ENCODE results near the gene CCSER1.

Gene CCSER1

DNA sequence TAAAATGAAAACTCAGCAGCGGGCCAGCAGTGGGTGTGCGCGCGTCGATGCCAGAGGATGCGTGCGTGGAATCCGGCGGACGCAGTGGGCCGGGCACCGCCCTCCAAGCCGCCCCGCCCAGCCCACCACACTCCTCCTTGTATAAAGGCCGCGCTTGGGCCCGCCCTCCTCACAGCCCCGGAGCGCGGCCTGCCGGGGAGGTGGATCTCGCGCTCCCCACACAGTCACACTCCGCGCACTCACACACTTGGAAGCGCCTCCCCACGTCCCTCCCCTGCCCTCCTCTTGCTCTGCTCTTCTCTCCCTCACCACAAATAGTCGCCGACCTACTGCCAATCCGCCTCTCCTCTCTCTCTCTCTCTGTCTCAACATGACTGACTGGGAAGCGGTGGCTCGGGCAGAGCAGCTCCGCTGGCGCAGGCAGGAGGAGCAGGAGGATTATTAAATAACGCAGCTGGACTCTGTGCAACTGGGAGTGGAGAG lies at the start of gene CCSER1:
Gene CCSER1, plus strand, starts transcription at position 172 of the 483 bp plus-strand sequence.
- DNase-seq (ENCODE audit: low read depth in 3 of 3, low spot score in 1 of 3) = peak in 1 of 3 donors; percentile 8

DNA sequence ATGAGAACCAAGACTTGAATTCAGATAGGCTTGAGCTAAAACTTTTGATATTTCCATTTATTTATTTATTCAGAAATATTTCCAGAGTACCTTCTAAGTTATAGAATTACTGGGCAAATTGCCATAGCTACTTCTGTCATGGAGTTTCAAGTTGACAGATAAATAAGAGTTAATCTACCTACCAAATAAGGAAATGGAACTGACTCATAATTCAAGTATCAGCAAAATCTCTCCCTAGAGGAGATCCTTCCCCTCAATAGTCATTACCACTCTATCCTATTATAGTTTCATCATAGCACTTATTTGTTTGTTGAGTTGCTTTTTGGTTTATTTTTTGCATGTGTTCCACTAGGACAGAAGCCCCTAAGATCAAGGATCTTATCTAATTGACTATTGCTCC lies 48.8 kb upstream of the CCSER1 start:
- no peak for DNase-seq (ENCODE audit: low read depth in 3 of 3, low spot score in 1 of 3)

DNA sequence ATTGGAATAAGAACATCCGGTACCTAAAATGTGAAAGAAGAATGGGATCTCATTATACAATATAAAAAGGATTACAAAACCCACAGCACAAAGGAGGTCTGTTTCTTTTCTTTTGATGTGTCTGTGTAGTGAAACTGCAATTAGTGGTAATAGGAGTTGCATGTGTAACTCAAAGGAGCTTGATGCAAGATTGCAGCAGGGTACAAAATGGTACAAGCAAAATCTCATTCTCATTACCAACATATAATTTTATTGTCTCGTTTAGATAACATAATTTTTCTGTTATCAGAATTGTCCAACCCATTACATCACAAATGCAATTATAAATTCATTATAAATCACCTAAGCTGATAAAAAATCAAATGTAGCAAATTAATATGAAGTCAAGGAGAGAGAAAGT lies 47.1 kb upstream of the CCSER1 start:
- DNase-seq (ENCODE audit: low read depth in 3 of 3, low spot score in 1 of 3) = no peak

DNA sequence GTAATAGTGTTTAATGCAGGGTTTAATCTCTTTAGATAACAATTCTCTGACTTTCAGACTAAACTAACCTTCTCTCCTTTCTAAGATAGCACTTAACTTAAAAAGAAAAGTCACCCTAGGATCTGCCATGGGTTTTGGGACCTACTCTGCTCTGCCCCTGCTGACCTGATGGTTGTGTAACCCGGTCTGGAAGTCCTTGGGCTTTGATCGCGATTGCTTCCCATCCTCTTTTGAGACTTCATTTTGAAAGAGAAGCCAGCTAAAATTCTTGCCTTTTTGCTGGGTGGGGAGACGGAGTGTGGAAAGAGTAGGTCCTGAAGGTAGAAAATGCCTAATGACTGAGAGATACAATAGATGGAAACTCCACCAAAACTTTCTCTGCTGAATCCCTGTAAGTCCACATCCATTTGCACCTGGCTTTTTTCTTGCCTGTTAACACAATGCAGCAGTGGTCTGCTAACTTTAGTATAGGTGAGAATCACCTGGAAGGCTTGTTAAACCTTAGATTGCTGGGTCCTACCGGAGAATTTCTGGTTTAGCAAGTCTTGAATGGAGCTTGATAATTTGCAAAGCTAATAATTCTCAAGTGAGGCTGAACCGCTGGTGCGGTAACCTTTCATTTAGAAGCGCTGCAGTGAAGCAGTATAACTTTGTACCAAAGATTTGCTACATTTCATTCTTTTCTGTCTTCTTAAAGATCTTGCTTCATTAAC lies 45.6 kb upstream of the CCSER1 start:
- DNase-seq (ENCODE audit: low read depth in 3 of 3, low spot score in 1 of 3) = no peak

DNA sequence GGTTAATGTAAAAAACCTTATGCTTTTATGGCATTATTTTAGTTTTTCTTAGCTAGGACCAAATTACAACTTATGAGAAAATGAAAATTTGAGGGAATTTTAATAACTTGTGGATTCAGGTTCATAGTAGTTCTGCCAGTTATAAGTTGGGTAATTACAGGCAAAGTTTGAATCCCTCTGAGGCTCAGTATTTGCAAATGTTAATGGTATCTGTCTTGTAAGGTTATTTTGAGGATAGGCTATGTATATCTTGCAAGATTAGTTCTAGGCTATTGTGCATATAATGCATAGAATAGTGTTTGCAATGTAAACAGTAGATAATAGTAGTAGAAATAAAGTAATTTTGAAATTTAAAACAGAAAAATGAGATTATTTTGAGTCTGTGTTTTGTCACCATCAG lies 44.7 kb upstream of the CCSER1 start:
- no peak for DNase-seq (ENCODE audit: low read depth in 3 of 3, low spot score in 1 of 3)

DNA sequence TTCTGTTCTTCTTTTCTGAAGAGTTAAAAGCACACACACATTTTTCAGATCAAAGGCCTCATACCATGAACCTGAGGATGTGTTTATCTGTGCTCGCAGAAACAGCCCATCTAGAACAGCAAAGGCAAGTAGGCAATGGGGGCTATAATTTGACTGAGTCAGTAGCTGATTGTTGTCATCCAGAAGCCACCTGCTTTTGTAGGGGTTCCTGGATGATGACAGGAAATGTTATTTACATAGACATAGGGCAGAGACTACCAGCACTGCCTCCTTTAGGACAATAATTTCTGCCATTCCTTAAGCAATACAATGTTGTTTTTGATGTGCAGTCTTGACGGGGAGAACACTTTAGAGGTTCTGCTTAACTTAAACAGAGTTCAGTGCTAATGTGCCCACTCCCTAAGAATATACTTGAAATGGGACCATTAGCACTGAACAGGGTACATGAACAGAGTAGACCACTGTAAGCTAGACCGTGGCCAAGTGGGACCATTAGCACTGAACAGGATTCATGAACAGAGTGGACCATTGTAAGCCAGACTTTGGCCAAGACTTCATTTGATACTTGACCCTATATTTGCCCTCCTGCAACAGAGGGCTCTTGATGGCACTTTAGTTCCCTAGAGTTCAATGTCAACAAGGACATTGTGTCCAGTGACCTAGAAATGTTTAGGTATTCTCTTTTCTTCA lies 42.8 kb upstream of the CCSER1 start:
- DNase-seq (ENCODE audit: low read depth in 3 of 3, low spot score in 1 of 3) = no peak

DNA sequence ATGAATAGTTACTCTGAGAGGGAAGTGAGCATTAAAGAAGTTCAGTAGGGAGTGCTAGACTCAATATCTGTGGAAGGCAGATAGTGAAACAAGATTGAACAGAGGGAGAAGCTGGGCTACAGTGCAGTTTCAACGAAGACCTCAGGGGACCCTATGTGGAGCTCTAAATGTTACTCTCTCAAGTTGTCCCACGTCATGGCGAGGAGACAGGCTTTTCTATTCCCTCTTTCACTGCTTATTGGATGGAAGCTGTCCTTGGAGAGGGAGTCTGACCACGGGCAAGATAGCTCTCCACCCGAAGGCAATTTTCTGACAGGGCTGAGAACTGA lies 42.3 kb upstream of the CCSER1 start:
- no peak for DNase-seq (ENCODE audit: low read depth in 3 of 3, low spot score in 1 of 3)

DNA sequence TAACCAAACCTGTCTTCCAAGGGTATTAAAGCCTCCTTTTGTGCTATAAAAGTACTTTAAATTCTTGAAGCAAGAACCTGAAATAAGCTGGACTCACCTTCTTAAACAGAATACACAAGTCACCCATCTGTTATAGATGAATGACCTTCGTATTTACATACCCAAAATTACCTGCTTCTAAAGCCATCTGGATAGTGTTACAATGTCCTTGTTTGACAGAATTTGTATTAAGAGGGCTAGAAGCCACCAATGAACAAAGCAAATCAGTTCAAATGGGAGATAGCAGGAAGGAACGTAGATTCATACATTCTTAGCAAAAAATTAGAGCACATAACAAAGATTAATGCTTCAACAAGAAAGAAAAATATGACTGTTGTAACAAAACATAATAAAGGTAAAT lies 33.7 kb upstream of the CCSER1 start:
- no peak for DNase-seq (ENCODE audit: low read depth in 3 of 3, low spot score in 1 of 3)

DNA sequence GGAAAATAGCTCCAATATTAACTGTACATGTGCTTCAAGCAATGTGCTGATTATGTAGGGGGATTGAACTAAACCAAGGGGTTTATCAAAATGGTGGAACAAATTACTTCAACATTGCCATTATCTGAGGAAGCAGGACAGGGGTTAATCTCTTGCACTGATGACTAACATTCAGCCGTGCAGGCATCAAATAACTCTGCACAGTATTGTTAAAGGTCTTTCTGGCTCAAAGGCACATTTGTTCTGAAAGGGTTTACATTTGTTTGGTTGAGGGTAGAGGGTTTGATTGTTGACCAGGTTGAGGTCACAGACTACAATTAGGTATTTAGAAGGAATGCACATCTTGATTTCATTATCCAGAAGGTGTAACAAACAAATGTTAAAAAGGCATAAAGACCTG lies 32.2 kb upstream of the CCSER1 start:
- DNase-seq (ENCODE audit: low read depth in 3 of 3, low spot score in 1 of 3) = no peak

DNA sequence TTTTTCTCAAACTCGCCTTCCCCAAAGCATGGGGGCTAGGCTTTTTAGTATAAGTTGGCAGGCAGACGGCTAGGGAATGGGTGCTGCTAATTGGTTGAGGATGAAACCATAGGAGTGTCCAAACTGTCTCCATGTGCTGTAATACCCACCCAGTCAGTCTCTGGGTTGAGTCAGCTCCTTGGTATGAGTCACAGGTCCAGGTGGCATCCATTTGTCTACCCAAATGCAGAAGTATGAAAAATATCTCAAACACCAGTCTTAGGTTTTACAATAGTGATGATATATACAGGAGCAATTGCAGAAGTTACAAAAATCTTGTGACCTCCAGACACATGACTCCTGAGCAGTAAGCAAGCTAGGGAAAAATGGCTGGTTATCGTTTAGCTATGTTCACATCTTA lies 27.4 kb upstream of the CCSER1 start:
- DNase-seq (ENCODE audit: low read depth in 3 of 3, low spot score in 1 of 3) = no peak

DNA sequence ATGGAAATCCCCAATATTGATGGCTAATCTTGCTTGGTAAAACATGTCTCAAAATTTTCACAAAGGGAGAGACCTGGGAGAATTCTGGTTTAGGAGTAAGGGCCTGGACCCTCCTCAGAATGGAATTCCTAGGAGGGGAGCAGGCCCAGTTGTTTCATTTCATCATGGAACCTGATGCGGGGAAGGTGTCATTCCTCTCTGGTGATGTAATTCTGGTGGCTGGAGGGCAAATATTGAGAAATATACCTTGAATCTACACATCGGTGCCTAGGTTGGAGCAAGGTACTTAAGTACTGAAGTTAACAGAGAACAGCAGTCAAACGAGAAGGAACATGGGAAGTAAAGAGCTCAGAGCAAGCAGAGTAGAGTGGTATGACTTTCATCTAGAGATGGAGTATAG lies 23.2 kb upstream of the CCSER1 start:
- DNase-seq (ENCODE audit: low read depth in 3 of 3, low spot score in 1 of 3) = no peak

DNA sequence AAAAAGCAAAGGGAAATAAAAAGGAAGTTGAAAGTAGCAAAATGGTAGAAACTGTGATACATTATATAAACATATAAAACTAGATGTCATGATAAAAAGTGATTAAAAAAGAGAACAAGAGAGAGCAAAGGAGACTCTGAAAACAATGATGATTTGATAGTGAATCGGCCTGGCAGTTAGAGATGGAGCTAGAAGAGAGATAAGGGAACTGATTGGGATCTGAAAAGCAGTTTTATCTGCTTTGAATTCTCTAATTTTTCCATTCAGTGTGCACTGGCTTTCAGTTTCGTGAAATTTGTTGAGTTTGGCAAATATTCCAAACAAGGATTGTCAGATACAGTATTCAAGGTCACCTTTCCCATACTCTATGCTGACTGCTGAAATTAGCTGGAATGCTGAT lies 21.9 kb upstream of the CCSER1 start:
- DNase-seq (ENCODE audit: low read depth in 3 of 3, low spot score in 1 of 3) = no peak

DNA sequence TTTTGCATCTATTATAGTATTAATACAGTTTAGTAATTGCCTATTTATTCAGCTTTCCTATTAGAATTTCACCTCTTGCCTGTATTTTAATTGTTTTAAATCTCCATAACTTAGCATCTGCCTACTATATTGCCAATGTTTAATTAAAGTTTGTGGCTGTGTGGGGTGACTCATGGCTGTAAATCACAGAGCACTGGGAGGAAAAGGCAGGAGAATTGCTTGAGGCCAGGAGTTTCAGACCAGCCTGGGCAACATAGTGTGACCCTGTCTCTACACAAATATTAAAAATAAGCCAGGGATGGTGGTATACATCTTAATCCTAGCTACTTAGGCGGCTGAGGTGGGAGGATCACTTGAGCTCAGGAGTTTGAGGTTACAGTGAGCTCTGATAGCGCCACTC lies 14.5 kb upstream of the CCSER1 start:
- no peak for DNase-seq (ENCODE audit: low read depth in 3 of 3, low spot score in 1 of 3)

DNA sequence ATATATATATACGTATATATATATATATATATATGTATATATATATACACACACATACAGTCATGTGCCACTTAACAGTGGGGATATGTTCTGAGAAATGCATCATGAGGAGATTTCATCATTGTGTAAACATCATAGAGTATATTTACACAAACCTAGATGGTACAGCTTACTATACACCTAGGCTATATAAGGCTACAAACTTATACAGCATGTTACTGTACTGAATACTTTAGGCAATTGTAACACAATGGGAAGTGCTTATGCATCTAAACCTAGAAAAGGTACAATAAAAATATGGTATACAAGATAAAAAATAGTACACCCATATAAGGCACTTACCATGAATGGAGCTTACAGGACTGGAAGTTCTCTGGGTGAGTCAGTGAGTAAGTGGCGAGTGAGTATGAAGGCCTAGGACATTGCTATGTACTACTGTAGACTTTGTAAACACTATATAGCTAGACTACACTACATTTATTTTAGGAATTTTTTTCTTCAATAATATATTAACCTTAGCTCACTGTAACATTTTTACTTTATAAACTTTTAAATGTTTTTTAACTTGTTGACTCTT lies 13.2 kb upstream of the CCSER1 start:
- DNase-seq (ENCODE audit: low read depth in 3 of 3, low spot score in 1 of 3) = no peak

DNA sequence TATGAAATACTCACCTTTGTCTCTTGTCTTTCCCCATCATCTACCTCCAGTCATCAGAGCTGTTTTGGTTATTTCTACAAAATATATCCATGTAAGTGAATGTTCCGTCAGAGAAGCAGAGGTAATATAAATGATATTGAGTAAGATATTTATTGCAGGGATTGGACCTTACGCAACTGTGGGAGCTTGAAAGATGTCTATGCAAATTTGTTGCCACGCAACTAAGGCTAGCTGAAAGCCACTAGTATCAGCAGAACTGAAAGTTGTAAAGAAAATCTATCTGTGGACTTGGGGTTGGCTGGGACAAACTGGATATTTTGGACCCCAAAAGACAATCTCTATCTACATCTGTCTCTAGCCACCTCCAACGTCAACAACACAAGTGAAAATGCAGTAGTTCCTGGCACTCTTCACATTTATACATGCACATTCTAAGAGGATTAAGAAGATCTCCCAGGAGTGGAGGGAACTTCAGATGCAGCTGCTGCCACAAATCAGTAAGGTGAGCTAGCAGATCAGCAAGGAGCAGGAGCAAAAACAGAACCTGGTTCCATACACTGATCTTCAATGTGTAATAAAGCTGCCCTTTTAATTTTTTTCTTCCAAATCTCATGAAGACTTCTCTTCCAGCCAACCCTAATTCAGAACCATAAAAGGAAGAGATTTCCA lies 8.5 kb upstream of the CCSER1 start:
- DNase-seq (ENCODE audit: low read depth in 3 of 3, low spot score in 1 of 3) = no peak

DNA sequence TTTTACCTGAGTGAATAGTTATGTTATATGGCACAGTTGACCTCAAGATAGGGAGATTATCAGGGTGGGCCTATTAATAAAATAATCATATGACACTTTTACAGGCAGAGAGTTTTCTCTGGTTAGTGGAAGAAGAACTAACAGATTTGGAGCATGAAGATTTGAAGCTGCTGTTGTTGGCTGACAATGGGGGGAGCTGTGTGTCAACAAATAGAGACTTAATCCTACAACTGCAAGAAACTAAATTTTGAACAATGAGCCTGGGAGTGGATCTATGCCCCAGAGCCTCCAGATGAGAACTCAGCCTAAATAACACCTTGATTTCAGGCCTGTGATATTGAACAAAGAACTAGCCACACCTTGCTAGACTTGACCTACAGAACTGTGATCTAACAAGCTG lies 7.2 kb upstream of the CCSER1 start:
- DNase-seq (ENCODE audit: low read depth in 3 of 3, low spot score in 1 of 3) = no peak

DNA sequence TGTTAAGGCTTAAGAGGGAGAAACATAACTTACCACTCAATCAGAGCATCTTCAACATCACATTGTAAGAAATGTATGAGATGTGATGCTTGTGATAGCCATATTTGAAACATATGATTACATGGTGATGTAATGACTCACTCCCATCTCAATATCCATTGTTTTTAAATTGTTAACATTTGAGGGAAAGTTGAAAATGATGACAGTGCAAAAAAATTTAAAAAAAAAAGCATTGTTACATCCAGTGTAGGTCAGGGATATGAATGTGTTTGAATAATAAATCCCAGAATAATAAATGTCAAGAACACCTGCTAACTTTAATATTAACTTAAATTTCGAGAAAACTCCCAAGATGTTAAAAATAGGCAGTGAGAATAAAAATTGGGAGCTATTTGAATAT lies 6.4 kb upstream of the CCSER1 start:
- DNase-seq (ENCODE audit: low read depth in 3 of 3, low spot score in 1 of 3) = no peak

DNA sequence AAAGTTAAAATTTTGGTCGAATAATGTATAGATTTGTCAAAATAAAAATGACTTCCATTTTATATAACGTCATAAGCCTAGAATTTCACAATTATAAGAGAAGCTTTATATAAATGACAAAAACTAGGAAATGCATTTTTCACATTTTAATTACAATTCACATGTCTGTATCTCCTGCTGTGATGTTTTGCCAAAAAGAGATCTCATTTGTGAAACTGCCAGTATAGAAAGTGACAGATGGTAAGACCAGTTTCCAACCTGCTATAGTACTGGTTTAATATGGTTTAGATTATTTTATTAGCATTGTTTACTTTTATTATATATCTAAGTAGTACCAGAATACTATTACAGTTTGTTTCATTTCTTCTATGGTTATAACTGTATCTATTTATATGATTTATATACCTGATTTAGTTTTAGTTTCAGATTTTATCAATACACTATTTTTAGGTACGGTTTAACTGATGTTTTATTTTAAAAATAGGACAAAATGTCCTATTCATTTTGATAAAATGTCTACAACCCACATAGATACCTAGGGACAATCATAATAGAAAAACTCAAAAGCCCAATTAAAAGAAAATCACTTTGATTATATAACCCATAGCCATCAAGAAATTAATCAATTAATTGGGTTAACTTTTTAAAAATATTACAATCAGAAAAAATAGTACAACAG lies 5.4 kb upstream of the CCSER1 start:
- DNase-seq (ENCODE audit: low read depth in 3 of 3, low spot score in 1 of 3) = no peak

DNA sequence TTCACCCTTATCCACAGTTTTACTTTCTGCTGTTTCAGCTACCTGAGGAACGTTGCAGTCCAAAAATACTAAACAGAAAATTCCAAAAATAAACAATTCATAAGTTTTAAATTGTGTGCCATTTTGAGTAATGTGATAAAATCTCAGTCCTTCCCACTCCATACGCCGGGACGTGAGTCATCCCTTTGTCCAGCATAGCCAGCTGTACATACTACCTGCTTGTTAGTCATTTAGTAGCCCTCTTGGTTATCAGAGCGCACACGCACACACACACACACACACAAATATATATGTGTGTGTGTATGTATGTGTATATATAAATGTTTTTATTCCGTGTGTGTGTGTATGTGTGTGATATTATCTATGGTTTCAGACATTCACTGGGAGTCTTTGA lies 4.8 kb upstream of the CCSER1 start:
- no peak for DNase-seq (ENCODE audit: low read depth in 3 of 3, low spot score in 1 of 3)

DNA sequence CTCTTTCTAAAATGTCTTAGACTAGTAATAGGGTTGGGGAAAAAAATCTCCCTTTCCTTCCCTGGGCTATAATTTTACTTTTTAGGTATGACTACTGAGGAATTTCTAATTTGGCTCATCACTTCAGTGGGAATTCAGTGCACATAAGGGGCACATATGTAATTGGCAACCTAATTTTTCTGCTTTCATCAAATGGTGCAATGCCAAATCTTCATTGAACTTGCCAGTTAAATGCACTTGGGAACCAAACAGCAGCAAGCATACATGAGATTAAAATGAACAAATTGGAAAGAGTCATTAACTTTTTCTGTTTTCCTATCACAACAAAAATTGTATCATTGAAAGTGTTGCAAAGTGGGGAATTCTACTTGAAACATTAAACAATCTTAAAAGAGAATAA lies 2.9 kb upstream of the CCSER1 start:
- no peak for DNase-seq (ENCODE audit: low read depth in 3 of 3, low spot score in 1 of 3)

DNA sequence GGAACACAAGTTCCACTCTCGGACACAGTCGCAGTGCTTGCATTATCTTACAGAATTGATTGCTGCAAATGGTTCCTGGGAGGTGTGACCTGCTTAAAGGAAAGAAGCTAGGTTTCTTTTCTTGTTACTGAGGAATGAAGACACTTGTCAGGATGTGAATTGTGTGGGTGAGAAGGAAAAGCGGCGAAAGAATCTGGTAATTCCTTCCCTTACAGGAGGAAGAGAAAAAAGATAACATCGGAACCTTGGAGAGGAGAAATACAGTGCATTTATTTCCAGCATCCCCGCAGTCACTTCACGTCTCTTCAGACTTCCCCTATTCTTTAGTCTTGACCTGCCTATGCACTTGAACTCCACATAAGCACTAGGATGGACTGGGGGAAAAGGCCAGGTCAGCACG lies 389 bp upstream of the CCSER1 start:
- no peak for DNase-seq (ENCODE audit: low read depth in 3 of 3, low spot score in 1 of 3)
